Lower lobe of right lung (tissue), 2 donors: ENCODE data around the gene CSRNP2. TPM values are rescaled to one million over a fixed set of nuclear protein-coding genes. Genes with fewer than 3 reads are reported as not detected.
A peak's percentile ranks its signal among the peaks of the same experiment; 100 is the strongest.
"Not testable (repeated sequence)": the region's sequence is repeated elsewhere in the genome, so short reads cannot be mapped to it uniquely, and the experiment has no call there.

ENCODE experiments used
- ATAC-seq, 2 donors: fragments of 200-7000 bp; cut with Tn5 transposase; one replicate each; pipeline ENCODE4 v1.9.1; 2020 to 2022; ENCODE audit warnings: mild to moderate bottlenecking in 2 of 2, moderate library complexity in 2 of 2
- DNase-seq: peaks from one replicate; pipeline ENCODE4 v3.0.0-alpha.2; 2020
- H3K27ac ChIP-seq: fragments of 200-600 bp; one replicate; pipeline ENCODE4 v1.8.0; 2022
- H3K27me3 ChIP-seq: fragments of 200-600 bp; one replicate; pipeline ENCODE4 v1.8.0; 2022; ENCODE audit warnings: low read depth
- H3K36me3 ChIP-seq: fragments of 200-600 bp; one replicate; pipeline ENCODE4 v1.8.0; 2022; ENCODE audit warnings: mild to moderate bottlenecking
- H3K4me1 ChIP-seq: fragments of 200-600 bp; one replicate; pipeline ENCODE4 v1.8.0; 2022
- H3K4me3 ChIP-seq: fragments of 200-600 bp; one replicate; pipeline ENCODE4 v1.8.0; 2022; ENCODE audit warnings: mild to moderate bottlenecking
- H3K9me3 ChIP-seq: fragments of 200-600 bp; one replicate; pipeline ENCODE4 v1.8.0; 2022
- intact Hi-C: fragments of 100-400 bp; cut with DNase I; formaldehyde crosslinking; loops from one replicate; pipeline ENCODE4 v1.11.0; 2022
- total RNA-seq: library from RNA; stranded (reverse); fragmentation: NEBNext Ultra II Directional; extraction: Animal tissue kit (Norgen Biotek cat#: 25700); gene quantifications from one replicate; pipeline ENCODE4 v1.2.1, GENCODE V29; 2021
- TF ChIP-seq, protein P1 (sequence below): fragments of 200-600 bp; IDR thresholded peaks from one replicate; pipeline ENCODE4 v1.8.0; 2022; ENCODE audit warnings: antibody characterized with exemption, mild to moderate bottlenecking
- donor health status: DM: no; HTN: yes; CAD: no; lungs with severe emphysema.

Gene CSRNP2
- total RNA-seq, 1 donor from 2014 or later = 21.2 TPM

DNA sequence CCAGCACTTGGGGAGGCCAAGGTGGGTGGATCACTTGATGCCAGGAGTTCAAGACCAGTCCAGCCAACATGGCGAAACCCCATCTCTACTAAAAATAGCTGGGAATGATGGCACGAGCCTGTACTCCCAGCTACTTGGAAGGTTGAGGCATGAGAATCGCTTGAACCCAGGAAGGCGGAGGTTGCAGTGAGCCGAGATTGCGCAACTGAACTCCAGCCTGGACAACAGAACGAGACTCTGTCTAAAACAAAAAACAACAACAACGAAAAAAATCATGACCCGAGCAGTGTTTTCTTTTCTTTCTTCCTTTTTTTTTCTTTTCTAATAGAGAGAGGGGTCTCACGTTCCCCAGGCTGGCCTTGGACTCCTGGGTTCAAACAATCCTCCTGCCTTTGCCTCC is 3.5 kb upstream of the CSRNP2 start:
- no peaks in the 10 kb centered on the region for H3K27me3 ChIP-seq
- TF ChIP-seq, protein P1, sequence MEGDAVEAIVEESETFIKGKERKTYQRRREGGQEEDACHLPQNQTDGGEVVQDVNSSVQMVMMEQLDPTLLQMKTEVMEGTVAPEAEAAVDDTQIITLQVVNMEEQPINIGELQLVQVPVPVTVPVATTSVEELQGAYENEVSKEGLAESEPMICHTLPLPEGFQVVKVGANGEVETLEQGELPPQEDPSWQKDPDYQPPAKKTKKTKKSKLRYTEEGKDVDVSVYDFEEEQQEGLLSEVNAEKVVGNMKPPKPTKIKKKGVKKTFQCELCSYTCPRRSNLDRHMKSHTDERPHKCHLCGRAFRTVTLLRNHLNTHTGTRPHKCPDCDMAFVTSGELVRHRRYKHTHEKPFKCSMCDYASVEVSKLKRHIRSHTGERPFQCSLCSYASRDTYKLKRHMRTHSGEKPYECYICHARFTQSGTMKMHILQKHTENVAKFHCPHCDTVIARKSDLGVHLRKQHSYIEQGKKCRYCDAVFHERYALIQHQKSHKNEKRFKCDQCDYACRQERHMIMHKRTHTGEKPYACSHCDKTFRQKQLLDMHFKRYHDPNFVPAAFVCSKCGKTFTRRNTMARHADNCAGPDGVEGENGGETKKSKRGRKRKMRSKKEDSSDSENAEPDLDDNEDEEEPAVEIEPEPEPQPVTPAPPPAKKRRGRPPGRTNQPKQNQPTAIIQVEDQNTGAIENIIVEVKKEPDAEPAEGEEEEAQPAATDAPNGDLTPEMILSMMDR = no peak
- H3K36me3 ChIP-seq = no peaks in the 10 kb centered on the region
- intact Hi-C loops = no loop called here
- no peak overlapping the region for H3K27ac ChIP-seq
- H3K4me1 ChIP-seq = peaks cover 11% of the 10 kb centered on the region
- ATAC-seq (no peak), DNase-seq (no peak)
- no peaks in the 10 kb centered on the region for H3K9me3 ChIP-seq
- H3K4me3 ChIP-seq = no peak overlapping the region

- H3K27ac ChIP-seq = no peak overlapping the region
- H3K4me3 ChIP-seq = no peak overlapping the region
- TF ChIP-seq, protein P1 = no peak
- H3K36me3 ChIP-seq = no peaks in the 10 kb centered on the region
- DNase-seq (no peak), ATAC-seq (no peak)
- H3K9me3 ChIP-seq = no peaks in the 10 kb centered on the region
- intact Hi-C loops = no loop called here
- no peaks in the 10 kb centered on the region for H3K27me3 ChIP-seq
- peaks cover 18% of the 10 kb centered on the region for H3K4me1 ChIP-seq
These were observed 2.4 kb upstream of the CSRNP2 start for GRCh38 chr12:51085757-51086156.

GRCh38 chr12:51082561-51083125 is 753 bp downstream of the CSRNP2 start:
- peak overlapping the region; percentile 80 for H3K4me3 ChIP-seq
- H3K27me3 ChIP-seq = no peaks in the 10 kb centered on the region
- peaks cover 5% of the 10 kb centered on the region for H3K36me3 ChIP-seq
- H3K27ac ChIP-seq = peak overlapping the region; percentile 91
- H3K9me3 ChIP-seq = no peaks in the 10 kb centered on the region
- intact Hi-C loops = no loop called here
- TF ChIP-seq, protein P1 = no peak
- ATAC-seq (peak in 1 of 2 donors; percentile 4), DNase-seq (no peak)
- peaks cover 26% of the 10 kb centered on the region for H3K4me1 ChIP-seq

DNA sequence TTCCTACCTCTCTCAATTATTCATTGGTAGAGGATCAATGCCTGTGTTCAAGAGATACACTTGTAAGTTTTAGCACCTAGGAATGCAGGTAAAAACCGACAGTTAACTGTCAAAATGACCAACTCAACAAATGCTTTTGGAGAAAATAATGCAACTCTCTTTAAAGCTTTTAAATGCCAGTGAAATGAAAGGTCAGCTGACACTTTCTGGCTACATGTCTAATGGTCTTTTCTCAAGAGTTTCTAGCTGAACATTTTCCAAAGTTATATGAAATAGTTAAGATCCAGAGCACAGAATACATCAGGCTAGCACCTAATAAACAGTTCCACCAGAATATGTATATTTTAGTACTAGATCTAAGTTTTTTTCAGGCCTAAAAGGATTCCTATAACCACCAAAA is 2.0 kb downstream of the CSRNP2 start:
- H3K36me3 ChIP-seq = peaks cover 5% of the 10 kb centered on the region
- ATAC-seq = no peak
- no peaks in the 10 kb centered on the region for H3K27me3 ChIP-seq
- intact Hi-C loops = no loop called here
- TF ChIP-seq, protein P1 = no peak
- peaks cover 35% of the 10 kb centered on the region for H3K4me1 ChIP-seq
- DNase-seq = no peak
- H3K4me3 ChIP-seq = no peak overlapping the region
- H3K27ac ChIP-seq = no peak overlapping the region
- no peaks in the 10 kb centered on the region for H3K9me3 ChIP-seq

DNA sequence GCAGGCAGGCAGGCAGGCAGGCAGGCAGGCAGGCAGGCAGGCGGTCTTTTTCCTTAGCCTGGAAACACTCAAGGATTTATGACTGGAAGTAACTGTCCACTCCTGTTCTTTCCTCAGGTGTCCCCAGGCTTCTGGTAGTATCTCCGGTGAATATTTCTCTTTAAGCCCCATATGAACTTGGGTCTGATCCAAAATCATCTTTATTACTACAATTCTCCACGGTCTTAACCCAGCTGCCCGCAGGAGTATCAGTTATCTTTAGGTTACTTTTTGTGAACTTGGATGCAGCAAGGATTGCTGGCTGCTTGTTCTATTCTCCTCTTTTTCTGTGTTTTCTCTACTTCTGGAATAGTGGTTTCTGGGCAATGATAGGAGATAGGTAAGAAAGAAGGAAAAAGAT is 3.3 kb downstream of the CSRNP2 start:
- Histone ChIP-seq H3K36me3 (peaks cover 10% of the 10 kb centered on the region), H3K27me3 (no peaks in the 10 kb centered on the region), H3K27ac (no peak overlapping the region), H3K4me3 (no peak overlapping the region), H3K4me1 (peaks cover 41% of the 10 kb centered on the region), H3K9me3 (no peaks in the 10 kb centered on the region)
- intact Hi-C loops = no loop called here
- TF ChIP-seq, protein P1 = no peak
- DNase-seq = no peak
- no peak for ATAC-seq

GRCh38 chr12:51078866-51079265 is 4.5 kb downstream of the CSRNP2 start:
- H3K27me3 ChIP-seq, DNase-seq, H3K9me3 ChIP-seq, H3K4me3 ChIP-seq, H3K27ac ChIP-seq, ATAC-seq, intact Hi-C loops: not testable (repeated sequence)
- Histone ChIP-seq H3K36me3 (peaks cover 21% of the 10 kb centered on the region), H3K4me1 (peaks cover 40% of the 10 kb centered on the region)

- DNase-seq, intact Hi-C loops, H3K9me3 ChIP-seq, H3K27me3 ChIP-seq, ATAC-seq, H3K4me3 ChIP-seq, H3K27ac ChIP-seq: not testable (repeated sequence)
- peaks cover 26% of the 10 kb centered on the region for H3K36me3 ChIP-seq
- H3K4me1 ChIP-seq = peaks cover 37% of the 10 kb centered on the region
These were observed 5.0 kb downstream of the CSRNP2 start for GRCh38 chr12:51078346-51078745.
